Nephron progenitor cell (in vitro differentiated cells): ENCODE measurements around the gene GRID2.

Experiments used
- DNase-seq: peaks from one replicate; pipeline ENCODE4 v3.0.0; 2021
- H3K27ac Mint-ChIP-seq: 2 replicates; pipeline ENCODE4 v1.8.0; 2021; ENCODE audit warnings: mild to moderate bottlenecking, moderate library complexity, mixed read lengths
- H3K27me3 Mint-ChIP-seq: 2 replicates; pipeline ENCODE4 v1.8.0; 2021; ENCODE audit warnings: mild to moderate bottlenecking, low read depth, mixed read lengths; ENCODE audit not compliant: poor library complexity
- H3K36me3 Mint-ChIP-seq: 2 replicates; pipeline ENCODE4 v1.8.0; 2021; ENCODE audit warnings: low read depth, mixed read lengths
- H3K4me1 Mint-ChIP-seq: 2 replicates; pipeline ENCODE4 v1.8.0; 2021; ENCODE audit warnings: mixed read lengths
- H3K4me3 Mint-ChIP-seq: 2 replicates; pipeline ENCODE4 v1.8.0; 2021; ENCODE audit warnings: mild to moderate bottlenecking, moderate library complexity, mixed read lengths
- H3K9me3 Mint-ChIP-seq: 2 replicates; pipeline ENCODE4 v1.8.0; 2021; ENCODE audit warnings: mild to moderate bottlenecking, moderate library complexity, mixed read lengths
- CTCF ChIP-seq: fragments of 200-600 bp; sonication (generic); IDR thresholded peaks from 2 replicates; pipeline ENCODE4 v1.5.0; 2021; ENCODE audit warnings: antibody characterized with exemption

Gene GRID2

DNA sequence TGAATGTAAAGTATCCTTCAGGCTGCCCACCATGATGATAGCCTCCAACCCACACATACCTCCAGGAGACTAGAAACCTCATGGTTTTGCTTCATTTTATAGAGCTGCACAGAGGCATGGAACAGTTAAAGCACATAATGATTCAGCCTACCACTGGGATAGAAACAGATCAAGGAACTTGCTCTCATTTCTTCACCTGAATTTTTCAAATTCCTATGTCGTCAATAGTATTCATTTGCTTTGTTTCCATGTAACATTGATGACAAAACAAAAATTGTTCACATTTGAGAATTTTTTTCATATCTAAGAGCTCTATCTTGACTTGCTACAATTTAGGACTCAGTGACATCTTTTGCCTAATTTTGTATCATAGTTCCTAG, 1473.3 kb downstream of the GRID2 start:
- H3K9me3 Mint-ChIP-seq = no peaks in the 10 kb centered on the region
- H3K4me3 Mint-ChIP-seq = no peak overlapping the region
- peaks cover 7% of the 10 kb centered on the region for H3K4me1 Mint-ChIP-seq
- TF ChIP-seq CTCF = no peak
- H3K27ac Mint-ChIP-seq = no peak overlapping the region
- peaks cover 3% of the 10 kb centered on the region for H3K27me3 Mint-ChIP-seq
- DNase-seq = no peak
- H3K36me3 Mint-ChIP-seq = no peaks in the 10 kb centered on the region

- TF ChIP-seq CTCF = no peak
- Mint-ChIP-seq H3K4me3 (no peak overlapping the region), H3K27me3 (peaks cover 9% of the 10 kb centered on the region), H3K27ac (no peak overlapping the region), H3K4me1 (peaks cover 7% of the 10 kb centered on the region), H3K36me3 (no peaks in the 10 kb centered on the region), H3K9me3 (no peaks in the 10 kb centered on the region)
- no peak for DNase-seq
Measured at GRCh38 chr4:93779228-93779627, 1475.5 kb downstream of the GRID2 start.

- TF ChIP-seq CTCF = no peak
- H3K4me3 Mint-ChIP-seq = no peak overlapping the region
- DNase-seq = no peak
Measured at GRCh38 chr4:93780080-93780479, 1476.3 kb downstream of the GRID2 start.

GRCh38 chr4:93781198-93781597, 1477.4 kb downstream of the GRID2 start:
- no peaks in the 10 kb centered on the region for H3K9me3 Mint-ChIP-seq
- no peaks in the 10 kb centered on the region for H3K36me3 Mint-ChIP-seq
- DNase-seq = no peak
- H3K4me1 Mint-ChIP-seq = peaks cover 7% of the 10 kb centered on the region
- no peak for TF ChIP-seq CTCF
- H3K27me3 Mint-ChIP-seq = peaks cover 9% of the 10 kb centered on the region
- no peak overlapping the region for H3K27ac Mint-ChIP-seq
- no peak overlapping the region for H3K4me3 Mint-ChIP-seq

More at GRCh38 chr4:93780080-93780479, 1476.3 kb downstream of the GRID2 start:
- H3K27me3 Mint-ChIP-seq = peaks cover 9% of the 10 kb centered on the region
- no peaks in the 10 kb centered on the region for H3K36me3 Mint-ChIP-seq
- no peaks in the 10 kb centered on the region for H3K9me3 Mint-ChIP-seq
- peak overlapping the region; percentile 27 for H3K27ac Mint-ChIP-seq
- peaks cover 7% of the 10 kb centered on the region for H3K4me1 Mint-ChIP-seq

DNA sequence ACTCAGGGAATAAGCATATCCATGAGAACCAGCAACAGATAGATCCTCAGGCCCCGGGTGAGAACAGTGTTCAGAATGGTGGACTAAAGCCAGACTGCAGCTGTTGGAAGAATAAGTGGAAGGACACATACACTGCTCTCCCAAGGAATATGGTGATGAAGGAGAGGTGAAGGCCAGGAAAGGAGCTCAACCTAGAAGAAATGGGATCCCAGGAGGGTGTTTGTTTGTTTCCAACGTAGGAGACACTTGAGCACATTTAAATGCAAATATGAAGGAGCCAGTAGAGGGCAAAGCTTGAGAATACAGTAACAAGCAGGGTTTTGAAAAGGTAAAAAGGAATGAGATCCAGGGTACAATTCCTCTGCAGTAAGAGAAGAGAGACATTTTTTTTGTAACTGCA, 1482.4 kb downstream of the GRID2 start:
- peaks cover 11% of the 10 kb centered on the region for H3K27me3 Mint-ChIP-seq
- TF ChIP-seq CTCF = no peak
- no peaks in the 10 kb centered on the region for H3K36me3 Mint-ChIP-seq
- no peak for DNase-seq
- H3K9me3 Mint-ChIP-seq = no peaks in the 10 kb centered on the region
- no peaks in the 10 kb centered on the region for H3K4me1 Mint-ChIP-seq
- no peak overlapping the region for H3K27ac Mint-ChIP-seq
- H3K4me3 Mint-ChIP-seq = no peak overlapping the region

DNA sequence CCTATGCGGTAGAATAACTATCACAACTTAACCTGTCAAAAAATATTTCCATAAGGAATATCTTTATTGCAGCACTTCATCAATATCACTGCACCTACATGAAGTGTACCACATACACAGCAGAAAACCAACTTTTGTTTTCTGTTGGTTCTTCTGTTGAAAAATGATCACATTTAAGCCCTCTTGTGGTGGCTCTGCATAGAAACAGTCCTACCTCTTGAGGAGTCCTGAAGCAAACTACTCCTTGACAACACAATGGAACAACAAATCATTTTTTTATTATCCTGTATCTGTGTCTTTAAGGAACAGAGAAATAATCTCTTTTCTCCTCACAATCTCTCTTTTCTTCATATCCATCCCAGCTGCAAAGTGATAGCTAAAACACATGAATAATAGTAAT, 1484.9 kb downstream of the GRID2 start:
- Mint-ChIP-seq H3K9me3 (no peaks in the 10 kb centered on the region), H3K4me1 (no peaks in the 10 kb centered on the region), H3K36me3 (no peaks in the 10 kb centered on the region), H3K27me3 (peaks cover 8% of the 10 kb centered on the region), H3K27ac (no peak overlapping the region), H3K4me3 (no peak overlapping the region)
- TF ChIP-seq CTCF = peak; percentile 51
- DNase-seq = no peak
